ENCODE data around the gene WSB1. TPM values are rescaled to one million over a fixed set of nuclear protein-coding genes. Genes with fewer than 3 reads are reported as not detected.

WSB1 gene
- polyA plus RNA-seq, 3 donors: 28.1 to 116 (median 60.2) TPM

GRCh38 chr17:27346228-27346899 lies 52.5 kb downstream of the WSB1 start:
- H3K27ac ChIP-seq (ENCODE audit: low read depth, low read length): no peak overlapping the region
- WGBS, 3 donors: 89 to 90% (median 89%) methylated on average over 8 of the region's 8 CpGs

GRCh38 chr17:27348196-27348595 lies 54.3 kb downstream of the WSB1 start:
- no peak overlapping the region for H3K27ac ChIP-seq (ENCODE audit: low read depth, low read length)
- WGBS, 3 donors: 47 to 81% (median 54%) methylated on average over 2 of the region's 2 CpGs

GRCh38 chr17:27349540-27350021 lies 55.7 kb downstream of the WSB1 start:
- H3K27ac ChIP-seq (ENCODE audit: low read depth, low read length): no peak overlapping the region
- 59 to 93% (median 77%) methylated on average over 19 to 34 of the region's 34 CpGs for WGBS, 3 donors

GRCh38 chr17:27351759-27352158 lies 57.8 kb downstream of the WSB1 start:
- H3K27ac ChIP-seq (ENCODE audit: low read depth, low read length): no peak overlapping the region
- 84 to 86% (median 86%) methylated on average over 2 of the region's 2 CpGs for WGBS, 3 donors

- H3K27ac ChIP-seq (ENCODE audit: low read depth, low read length): peak overlapping the region; percentile 91
- WGBS, 3 donors: 40 to 72% (median 64%) methylated on average over 6 of the region's 6 CpGs
Observed at GRCh38 chr17:27352448-27353032, 58.6 kb downstream of the WSB1 start.

- peak overlapping the region; percentile 91 for H3K27ac ChIP-seq (ENCODE audit: low read depth, low read length)
- 36 to 54% (median 52%) methylated on average over 11 of the region's 11 CpGs for WGBS, 3 donors
Observed at GRCh38 chr17:27353033-27353460, 59.1 kb downstream of the WSB1 start.

- 0 to 1% (median 1%) methylated on average over 37 to 57 of the region's 57 CpGs for WGBS, 3 donors
- H3K27ac ChIP-seq (ENCODE audit: low read depth, low read length): peak overlapping the region; percentile 91
Observed at GRCh38 chr17:27353461-27354050, 59.6 kb downstream of the WSB1 start.

- whole genome bisulfite sequencing, 3 donors: 13 to 21% (median 14%) methylated on average over 19 of the region's 19 CpGs
- H3K27ac ChIP-seq (ENCODE audit: low read depth, low read length): no peak overlapping the region
Observed at GRCh38 chr17:27354051-27354490, 60.2 kb downstream of the WSB1 start.

GRCh38 chr17:27354491-27355081 lies 60.7 kb downstream of the WSB1 start:
- 67 to 73% (median 71%) methylated on average over 8 of the region's 8 CpGs for WGBS, 3 donors
- no peak overlapping the region for H3K27ac ChIP-seq (ENCODE audit: low read depth, low read length)

GRCh38 chr17:27355419-27355818 lies 61.5 kb downstream of the WSB1 start:
- 81 to 85% (median 84%) methylated on average over 4 of the region's 4 CpGs for WGBS, 3 donors
- H3K27ac ChIP-seq (ENCODE audit: low read depth, low read length): no peak overlapping the region

- H3K27ac ChIP-seq (ENCODE audit: low read depth, low read length): no peak overlapping the region
Observed at GRCh38 chr17:27356091-27356705, 62.3 kb downstream of the WSB1 start.

GRCh38 chr17:27357236-27357635 lies 63.3 kb downstream of the WSB1 start:
- WGBS, 3 donors: 82 to 92% (median 89%) methylated on average over 5 of the region's 5 CpGs
- no peak overlapping the region for H3K27ac ChIP-seq (ENCODE audit: low read depth, low read length)

More at GRCh38 chr17:27356091-27356705, 62.3 kb downstream of the WSB1 start:
- WGBS, 3 donors: 79 to 87% (median 81%) methylated on average over 8 of the region's 8 CpGs

GRCh38 chr17:27360507-27360906 lies 66.6 kb downstream of the WSB1 start:
- 53 to 71% (median 64%) methylated on average over 8 of the region's 8 CpGs for WGBS, 3 donors

GRCh38 chr17:27361695-27362094 lies 67.8 kb downstream of the WSB1 start:
- 73 to 93% (median 79%) methylated on average over 2 of the region's 2 CpGs for WGBS, 3 donors
- no peak overlapping the region for H3K27ac ChIP-seq (ENCODE audit: low read depth, low read length)

More at GRCh38 chr17:27360507-27360906, 66.6 kb downstream of the WSB1 start:
- H3K27ac ChIP-seq (ENCODE audit: low read depth, low read length): no peak overlapping the region

GRCh38 chr17:27362503-27362902 lies 68.6 kb downstream of the WSB1 start:
- no peak overlapping the region for H3K27ac ChIP-seq (ENCODE audit: low read depth, low read length)
- WGBS, 3 donors: 67 to 82% (median 80%) methylated on average over 6 of the region's 6 CpGs

- WGBS, 3 donors: 75 to 78% (median 76%) methylated on average over 7 of the region's 7 CpGs
Observed at GRCh38 chr17:27362909-27363308, 69.0 kb downstream of the WSB1 start.

GRCh38 chr17:27363326-27363725 lies 69.4 kb downstream of the WSB1 start:
- WGBS, 3 donors: 56 to 71% (median 62%) methylated on average over 3 of the region's 3 CpGs
- no peak overlapping the region for H3K27ac ChIP-seq (ENCODE audit: low read depth, low read length)

More at GRCh38 chr17:27362909-27363308, 69.0 kb downstream of the WSB1 start:
- H3K27ac ChIP-seq (ENCODE audit: low read depth, low read length): no peak overlapping the region
